ENCODE measurements around the gene KLRD1.

DNA sequence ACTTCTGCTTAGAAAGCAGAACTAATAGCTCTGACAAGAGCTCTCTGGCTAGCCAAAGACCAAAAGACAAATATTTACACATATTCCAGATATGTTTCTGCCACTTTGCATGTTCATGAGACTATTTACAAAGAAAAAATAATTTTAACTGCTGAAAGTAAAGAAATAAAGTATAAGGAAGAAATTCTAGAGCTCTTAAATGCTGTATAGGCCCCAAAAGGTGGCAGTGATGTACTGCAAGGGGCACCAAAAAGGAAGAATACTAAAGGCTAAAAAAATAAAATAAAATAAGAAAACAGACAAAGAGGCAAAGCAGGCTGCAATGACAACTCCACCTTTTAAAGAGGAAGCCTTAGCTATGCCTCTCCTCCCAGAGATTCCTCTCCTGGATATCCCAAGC, 59.2 kb downstream of the KLRD1 start:
- TF ChIP-seq, protein P1, sequence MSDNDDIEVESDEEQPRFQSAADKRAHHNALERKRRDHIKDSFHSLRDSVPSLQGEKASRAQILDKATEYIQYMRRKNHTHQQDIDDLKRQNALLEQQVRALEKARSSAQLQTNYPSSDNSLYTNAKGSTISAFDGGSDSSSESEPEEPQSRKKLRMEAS (IDR thresholded peaks at IDR 0.05; ENCODE audit: low read depth) = no peak
- TF ChIP-seq, protein P2, sequence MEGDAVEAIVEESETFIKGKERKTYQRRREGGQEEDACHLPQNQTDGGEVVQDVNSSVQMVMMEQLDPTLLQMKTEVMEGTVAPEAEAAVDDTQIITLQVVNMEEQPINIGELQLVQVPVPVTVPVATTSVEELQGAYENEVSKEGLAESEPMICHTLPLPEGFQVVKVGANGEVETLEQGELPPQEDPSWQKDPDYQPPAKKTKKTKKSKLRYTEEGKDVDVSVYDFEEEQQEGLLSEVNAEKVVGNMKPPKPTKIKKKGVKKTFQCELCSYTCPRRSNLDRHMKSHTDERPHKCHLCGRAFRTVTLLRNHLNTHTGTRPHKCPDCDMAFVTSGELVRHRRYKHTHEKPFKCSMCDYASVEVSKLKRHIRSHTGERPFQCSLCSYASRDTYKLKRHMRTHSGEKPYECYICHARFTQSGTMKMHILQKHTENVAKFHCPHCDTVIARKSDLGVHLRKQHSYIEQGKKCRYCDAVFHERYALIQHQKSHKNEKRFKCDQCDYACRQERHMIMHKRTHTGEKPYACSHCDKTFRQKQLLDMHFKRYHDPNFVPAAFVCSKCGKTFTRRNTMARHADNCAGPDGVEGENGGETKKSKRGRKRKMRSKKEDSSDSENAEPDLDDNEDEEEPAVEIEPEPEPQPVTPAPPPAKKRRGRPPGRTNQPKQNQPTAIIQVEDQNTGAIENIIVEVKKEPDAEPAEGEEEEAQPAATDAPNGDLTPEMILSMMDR (IDR thresholded peaks at IDR 0.05) = no peak
- TF ChIP-seq SMC3 (IDR thresholded peaks at IDR 0.05; ENCODE audit: low read depth, low read length) (no peak), EP300 (IDR thresholded peaks at IDR 0.05; ENCODE audit: borderline replicate concordance in 1 of 2, low read depth in 1 of 2, low read length in 1 of 2) (no peak), POLR2AphosphoS5 (IDR thresholded peaks at IDR 0.05; ENCODE audit: low read depth, low read length) (no peak), TAF1 (IDR thresholded peaks at IDR 0.05; ENCODE audit: borderline replicate concordance, low read depth, low read length) (no peak), ELF1 (IDR thresholded peaks at IDR 0.05) (no peak), EZH2phosphoT487 (IDR thresholded peaks at IDR 0.05; ENCODE audit: borderline replicate concordance, low read depth) (no peak), YY1 (IDR thresholded peaks at IDR 0.05; ENCODE audit: low read depth) (no peak)
- TF ChIP-seq, protein P3, sequence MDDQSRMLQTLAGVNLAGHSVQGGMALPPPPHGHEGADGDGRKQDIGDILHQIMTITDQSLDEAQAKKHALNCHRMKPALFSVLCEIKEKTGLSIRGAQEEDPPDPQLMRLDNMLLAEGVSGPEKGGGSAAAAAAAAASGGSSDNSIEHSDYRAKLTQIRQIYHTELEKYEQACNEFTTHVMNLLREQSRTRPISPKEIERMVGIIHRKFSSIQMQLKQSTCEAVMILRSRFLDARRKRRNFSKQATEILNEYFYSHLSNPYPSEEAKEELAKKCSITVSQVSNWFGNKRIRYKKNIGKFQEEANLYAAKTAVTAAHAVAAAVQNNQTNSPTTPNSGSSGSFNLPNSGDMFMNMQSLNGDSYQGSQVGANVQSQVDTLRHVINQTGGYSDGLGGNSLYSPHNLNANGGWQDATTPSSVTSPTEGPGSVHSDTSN (IDR thresholded peaks at IDR 0.05) = no peak
- TF ChIP-seq, protein P4, sequence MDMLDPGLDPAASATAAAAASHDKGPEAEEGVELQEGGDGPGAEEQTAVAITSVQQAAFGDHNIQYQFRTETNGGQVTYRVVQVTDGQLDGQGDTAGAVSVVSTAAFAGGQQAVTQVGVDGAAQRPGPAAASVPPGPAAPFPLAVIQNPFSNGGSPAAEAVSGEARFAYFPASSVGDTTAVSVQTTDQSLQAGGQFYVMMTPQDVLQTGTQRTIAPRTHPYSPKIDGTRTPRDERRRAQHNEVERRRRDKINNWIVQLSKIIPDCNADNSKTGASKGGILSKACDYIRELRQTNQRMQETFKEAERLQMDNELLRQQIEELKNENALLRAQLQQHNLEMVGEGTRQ (IDR thresholded peaks at IDR 0.05; ENCODE audit: borderline replicate concordance, low read depth, low read length) = no peak
- TF ChIP-seq, protein P5, sequence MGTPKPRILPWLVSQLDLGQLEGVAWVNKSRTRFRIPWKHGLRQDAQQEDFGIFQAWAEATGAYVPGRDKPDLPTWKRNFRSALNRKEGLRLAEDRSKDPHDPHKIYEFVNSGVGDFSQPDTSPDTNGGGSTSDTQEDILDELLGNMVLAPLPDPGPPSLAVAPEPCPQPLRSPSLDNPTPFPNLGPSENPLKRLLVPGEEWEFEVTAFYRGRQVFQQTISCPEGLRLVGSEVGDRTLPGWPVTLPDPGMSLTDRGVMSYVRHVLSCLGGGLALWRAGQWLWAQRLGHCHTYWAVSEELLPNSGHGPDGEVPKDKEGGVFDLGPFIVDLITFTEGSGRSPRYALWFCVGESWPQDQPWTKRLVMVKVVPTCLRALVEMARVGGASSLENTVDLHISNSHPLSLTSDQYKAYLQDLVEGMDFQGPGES (IDR thresholded peaks at IDR 0.05; ENCODE audit: low read depth, low read length) = no peak
